HepG2 (cell line): ENCODE measurements around the gene MGAT5. TPM values are rescaled to one million over a fixed set of nuclear protein-coding genes. Genes with fewer than 3 reads are reported as not detected.

ENCODE experiments used
- ATAC-seq: fragments of 200-7000 bp; cut with Tn5 transposase; 3 replicates; pipeline ENCODE4 v1.9.1; 2020; ENCODE audit warnings: mild to moderate bottlenecking, moderate library complexity
- BruUV-seq: library from RNA; stranded (reverse); fragments of 400-500 nt; replicated peaks from 2 replicates; lab custom pipeline; 2021; lab: Mats Ljungman, UMichigan
- CTCF ChIA-PET: fragments of 300-600 bp; formaldehyde crosslinking; extraction: SDS; loops from one replicate; lab custom pipeline; 2021; ENCODE audit warnings: low total read pairs, inconsistent platforms, low intra/inter-chr PET ratio; lab: Yijun Ruan, JAX
- POLR2A ChIA-PET: fragments of 350-600 bp; sonication (Branson Sonifier 250); formaldehyde crosslinking; loops from one replicate; lab custom pipeline; 2020; ENCODE audit warnings: antibody characterized with exemption, inconsistent platforms; lab: Yijun Ruan, JAX
- DNase-seq: peaks from one replicate; pipeline ENCODE4 v3.0.0-alpha.2; 2015; ENCODE audit warnings: low spot score
- FAIRE-seq: peaks from 3 replicates; lab custom pipeline; 2011; peaks lifted over from hg19 to GRCh38; lab: Jason Lieb, UNC
- H2AFZ ChIP-seq: one replicate; pipeline ENCODE4 v1.6.1; 2011; ENCODE audit warnings: low read length, inconsistent platforms
- H3K27ac ChIP-seq: fragments of 300-600 bp; 3 replicates; pipeline ENCODE4 v1.8.0; 2011; ENCODE audit warnings: mixed run types, mild to moderate bottlenecking, mixed read lengths, low read length, inconsistent platforms; ENCODE audit not compliant: insufficient read depth; ENCODE audit errors: extremely low read length
- H3K27me3 ChIP-seq, 2 experiments: fragments of 200-600 bp in 1 of 2; 2 replicates in 1 of 2; 3 replicates in 1 of 2; pipeline versions ENCODE4 v1.6.0 to v1.8.0; 2011; ENCODE audit warnings: low read length in 2 of 2, mild to moderate bottlenecking in 2 of 2, moderate library complexity in 2 of 2, inconsistent platforms in 1 of 2; ENCODE audit not compliant: insufficient read depth in 2 of 2, control insufficient read depth in 1 of 2
- H3K36me3 ChIP-seq, 2 experiments: fragments of 200-600 bp in 1 of 2; replicated peaks in 1 of 2; 2 replicates in 1 of 2; 3 replicates in 1 of 2; pipeline versions ENCODE4 v1.5.1 to v1.8.0; 2011; ENCODE audit warnings: low read length in 2 of 2, inconsistent platforms in 1 of 2; ENCODE audit not compliant: insufficient read depth in 2 of 2, control insufficient read depth in 1 of 2
- H3K4me1 ChIP-seq: 2 replicates; pipeline ENCODE4 v1.5.1; 2012; ENCODE audit warnings: low read length, inconsistent platforms; ENCODE audit not compliant: insufficient read depth
- H3K4me2 ChIP-seq: 2 replicates; pipeline ENCODE4 v1.6.0; 2011; ENCODE audit warnings: low read depth, low read length, inconsistent platforms
- H3K4me3 ChIP-seq, 3 experiments: fragments of 200-600 bp in 1 of 3; sonication (generic), shearing (Covaris generic) in 1 of 3; replicated peaks in 1 of 3; 2 replicates each; pipeline ENCODE4 v1.5.1; 2011 to 2016; ENCODE audit warnings: low read length in 3 of 3, inconsistent platforms in 2 of 3, low read depth in 2 of 3, mild to moderate bottlenecking in 2 of 3, control low read depth in 1 of 3, mixed read lengths in 1 of 3; ENCODE audit not compliant: insufficient read depth in 1 of 3
- H3K79me2 ChIP-seq: one replicate; pipeline ENCODE4 v1.6.1; 2011; ENCODE audit warnings: low read length, inconsistent platforms; ENCODE audit not compliant: insufficient read depth
- H3K9ac ChIP-seq: 2 replicates; pipeline ENCODE4 v1.6.0; 2011; ENCODE audit warnings: mild to moderate bottlenecking, low read depth, low read length, inconsistent platforms; ENCODE audit not compliant: insufficient read depth
- H3K9me3 ChIP-seq: 2 replicates; pipeline ENCODE4 v1.5.1; 2012; ENCODE audit warnings: mild to moderate bottlenecking, low read length
- H4K20me1 ChIP-seq: 2 replicates; pipeline ENCODE4 v1.6.0; 2011; ENCODE audit warnings: inconsistent platforms, mild to moderate bottlenecking, low read length, moderate library complexity; ENCODE audit not compliant: insufficient read depth
- EED ChIP-seq: sonication (generic); formaldehyde crosslinking; IDR thresholded peaks from 2 replicates; pipeline ENCODE4 v1.5.0; 2020; ENCODE audit warnings: mild to moderate bottlenecking, missing genetic modification reagents
- GZF1 ChIP-seq: sonication (generic); formaldehyde crosslinking; IDR thresholded peaks from 2 replicates; pipeline ENCODE4 v1.5.1; 2020; ENCODE audit warnings: mild to moderate bottlenecking, missing genetic modification reagents
- MIER2 ChIP-seq: IDR thresholded peaks from 2 replicates; pipeline ENCODE4 v1.6.1; 2016; ENCODE audit warnings: missing biosample characterization, missing genetic modification reagents
- SIN3B ChIP-seq: fragments of 150-350 bp; IDR thresholded peaks from 2 replicates; pipeline ENCODE4 v1.6.1; 2014; ENCODE audit warnings: low read length
- ZFP36 ChIP-seq: fragments of 150-350 bp; IDR thresholded peaks from 2 replicates; pipeline ENCODE4 v1.6.1; 2018; ENCODE audit warnings: borderline replicate concordance, low read length, low read depth; ENCODE audit not compliant: partially characterized antibody
- ZNF224 ChIP-seq: sonication (generic); formaldehyde crosslinking; IDR thresholded peaks from 2 replicates; pipeline ENCODE4 v1.5.0; 2020; ENCODE audit warnings: mild to moderate bottlenecking, missing genetic modification reagents
- WGBS: methylation state at CpG from one replicate; pipeline ENCODE4 v1.1.6; 2017; ENCODE audit warnings: low lambda C conversion rate; 5-methylcytosine and 5-hydroxymethylcytosine counted together
- in situ Hi-C: cut with HindIII; loops from 2 replicates; pipeline ENCODE4 v1.10.0; 2017; ENCODE audit warnings: low pct_unique_long_range_greater_than_20kb; ENCODE audit not compliant: extremely low pct_ligation_motif_present
- intact Hi-C: fragments of 100-400 bp; cut with micrococcal nuclease; formaldehyde crosslinking; loops from one replicate; pipeline ENCODE4 v1.10.0; 2022; ENCODE audit not compliant: unreplicated experiment
- polyA plus RNA-seq, 8 experiments: library from polyadenylated mRNA; depleted of rRNA in 3 of 8; stranded (reverse) in 7 of 8; unstranded in 1 of 8; fragments of >200 nt; fragmentation: Illumina TruSeq in 4 of 8; extraction: Trizol in 4 of 8; gene quantifications; 2 replicates each; pipeline versions ENCODE4 v1.2.1 to v1.2.3, GENCODE V29; 2011 to 2016; ENCODE audit warnings: low read depth in 4 of 8, missing spikeins in 1 of 8, mixed read lengths in 1 of 8; ENCODE audit not compliant: insufficient read depth in 1 of 8
- total RNA-seq, 5 experiments: library from RNA; depleted of rRNA; stranded (reverse); fragments of >200 nt; fragmentation: Illumina TruSeq; extraction: Trizol; gene quantifications; 2 replicates each; pipeline ENCODE4 v1.2.3, GENCODE V29; 2016; ENCODE audit warnings: low read depth in 1 of 5
- TF ChIP-seq, protein P1 (sequence below): sonication (generic); formaldehyde crosslinking; IDR thresholded peaks from 2 replicates; pipeline ENCODE4 v1.4.0; 2020; ENCODE audit warnings: missing genetic modification reagents
- TF ChIP-seq, protein P2 (sequence below): sonication (generic); formaldehyde crosslinking; IDR thresholded peaks from 2 replicates; pipeline ENCODE4 v1.4.0; 2020; ENCODE audit warnings: missing genetic modification reagents

The MGAT5 gene
- total and polyA plus RNA-seq, 2 of the 13 experiments (the other 11 are each of a cell fraction or from before 2014, with no cell fraction given), result 33.1 to 60.2 TPM

DNA sequence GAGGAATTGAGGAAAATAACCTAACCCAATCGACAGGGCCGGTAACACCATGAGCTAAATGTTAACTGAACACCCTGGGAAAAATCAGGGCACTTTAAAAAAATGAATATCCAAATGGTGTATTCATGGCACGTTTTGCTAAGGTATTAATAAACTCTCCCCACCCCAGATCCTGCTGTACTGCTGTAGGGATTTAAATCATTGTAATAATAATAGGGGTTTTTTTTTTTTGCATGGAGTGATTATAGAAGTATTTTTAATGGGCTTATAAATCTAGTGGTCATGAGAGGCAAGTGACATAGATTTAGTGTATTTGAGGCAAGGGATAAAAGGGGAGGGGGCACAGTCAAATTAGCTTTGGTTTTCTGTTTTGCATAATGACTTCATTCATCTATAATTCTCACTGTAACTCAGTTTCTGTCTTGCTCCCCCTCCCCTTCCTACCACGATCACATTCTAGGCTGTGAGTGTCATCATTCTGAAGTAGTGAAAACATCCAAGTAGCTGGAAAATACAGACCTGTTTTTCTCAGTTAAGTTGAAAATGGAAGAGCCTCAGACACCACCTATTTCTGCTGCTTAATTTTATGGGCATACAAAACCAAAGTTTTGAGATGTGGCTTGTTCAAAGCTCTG, 18.2 kb upstream of the MGAT5 start (continued):
- TF ChIP-seq, protein P1, sequence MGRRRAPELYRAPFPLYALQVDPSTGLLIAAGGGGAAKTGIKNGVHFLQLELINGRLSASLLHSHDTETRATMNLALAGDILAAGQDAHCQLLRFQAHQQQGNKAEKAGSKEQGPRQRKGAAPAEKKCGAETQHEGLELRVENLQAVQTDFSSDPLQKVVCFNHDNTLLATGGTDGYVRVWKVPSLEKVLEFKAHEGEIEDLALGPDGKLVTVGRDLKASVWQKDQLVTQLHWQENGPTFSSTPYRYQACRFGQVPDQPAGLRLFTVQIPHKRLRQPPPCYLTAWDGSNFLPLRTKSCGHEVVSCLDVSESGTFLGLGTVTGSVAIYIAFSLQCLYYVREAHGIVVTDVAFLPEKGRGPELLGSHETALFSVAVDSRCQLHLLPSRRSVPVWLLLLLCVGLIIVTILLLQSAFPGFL, result no peak
- TF ChIP-seq SIN3B, result no peak

DNA sequence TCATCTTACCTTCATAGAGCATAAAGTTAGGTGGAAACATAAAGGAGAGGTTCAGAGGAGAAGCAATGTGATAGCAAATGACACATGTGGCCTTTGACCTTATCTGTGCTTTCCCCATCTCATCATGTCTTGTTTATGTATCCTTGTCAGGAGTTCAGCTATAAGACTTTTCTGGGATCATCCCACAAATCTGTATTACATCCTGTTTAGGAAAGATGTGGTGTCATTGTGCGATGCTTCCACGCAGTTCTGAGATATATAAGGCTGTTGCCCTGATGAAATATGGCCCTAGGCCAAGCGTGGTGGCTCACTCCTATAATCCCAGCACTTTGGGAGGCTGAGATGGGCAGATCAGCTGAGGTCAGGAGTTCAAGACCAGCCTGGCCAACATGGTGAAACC, 15.5 kb upstream of the MGAT5 start:
- H2AFZ ChIP-seq, result no peak overlapping the region
- H3K9me3 ChIP-seq, result no peaks in the 10 kb centered on the region
- no peaks in the 10 kb centered on the region; the same call in 1 of the 2 replicates for H4K20me1 ChIP-seq
- H3K4me3 ChIP-seq, result no peak overlapping the region
- H3K27me3 ChIP-seq, result no peaks in the 10 kb centered on the region
- H3K4me1 ChIP-seq, result peaks cover 62% of the 10 kb centered on the region
- DNase-seq (no peak), ATAC-seq (no peak), FAIRE-seq (no peak)
- intact Hi-C loops (no loop called here), in situ Hi-C loops (no loop called here)
- H3K79me2 ChIP-seq, result peaks cover 21% of the 10 kb centered on the region
- ChIA-PET CTCF (no interaction called here), POLR2A (no interaction called here)
- 75% methylated on average over 3 of the region's 3 CpGs for WGBS
- TF ChIP-seq ZNF224 (CRISPR knock-in tag) (no peak), EED (no peak), MIER2 (CRISPR knock-in tag) (no peak), GZF1 (no peak), ZFP36 (no peak)
- TF ChIP-seq, protein P2, sequence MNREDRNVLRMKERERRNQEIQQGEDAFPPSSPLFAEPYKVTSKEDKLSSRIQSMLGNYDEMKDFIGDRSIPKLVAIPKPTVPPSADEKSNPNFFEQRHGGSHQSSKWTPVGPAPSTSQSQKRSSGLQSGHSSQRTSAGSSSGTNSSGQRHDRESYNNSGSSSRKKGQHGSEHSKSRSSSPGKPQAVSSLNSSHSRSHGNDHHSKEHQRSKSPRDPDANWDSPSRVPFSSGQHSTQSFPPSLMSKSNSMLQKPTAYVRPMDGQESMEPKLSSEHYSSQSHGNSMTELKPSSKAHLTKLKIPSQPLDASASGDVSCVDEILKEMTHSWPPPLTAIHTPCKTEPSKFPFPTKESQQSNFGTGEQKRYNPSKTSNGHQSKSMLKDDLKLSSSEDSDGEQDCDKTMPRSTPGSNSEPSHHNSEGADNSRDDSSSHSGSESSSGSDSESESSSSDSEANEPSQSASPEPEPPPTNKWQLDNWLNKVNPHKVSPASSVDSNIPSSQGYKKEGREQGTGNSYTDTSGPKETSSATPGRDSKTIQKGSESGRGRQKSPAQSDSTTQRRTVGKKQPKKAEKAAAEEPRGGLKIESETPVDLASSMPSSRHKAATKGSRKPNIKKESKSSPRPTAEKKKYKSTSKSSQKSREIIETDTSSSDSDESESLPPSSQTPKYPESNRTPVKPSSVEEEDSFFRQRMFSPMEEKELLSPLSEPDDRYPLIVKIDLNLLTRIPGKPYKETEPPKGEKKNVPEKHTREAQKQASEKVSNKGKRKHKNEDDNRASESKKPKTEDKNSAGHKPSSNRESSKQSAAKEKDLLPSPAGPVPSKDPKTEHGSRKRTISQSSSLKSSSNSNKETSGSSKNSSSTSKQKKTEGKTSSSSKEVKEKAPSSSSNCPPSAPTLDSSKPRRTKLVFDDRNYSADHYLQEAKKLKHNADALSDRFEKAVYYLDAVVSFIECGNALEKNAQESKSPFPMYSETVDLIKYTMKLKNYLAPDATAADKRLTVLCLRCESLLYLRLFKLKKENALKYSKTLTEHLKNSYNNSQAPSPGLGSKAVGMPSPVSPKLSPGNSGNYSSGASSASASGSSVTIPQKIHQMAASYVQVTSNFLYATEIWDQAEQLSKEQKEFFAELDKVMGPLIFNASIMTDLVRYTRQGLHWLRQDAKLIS (CRISPR knock-in tag), result no peak
- no peaks in the 10 kb centered on the region for H3K36me3 ChIP-seq
- H3K4me2 ChIP-seq, result no peak overlapping the region
- no peak overlapping the region for H3K27ac ChIP-seq
- no TSS peak for BruUV-seq
- H3K9ac ChIP-seq, result no peak overlapping the region
